HG02610 (cell line): ENCODE measurements around the gene ZKSCAN7.
A peak's percentile ranks its signal among the peaks of the same experiment; 100 is the strongest.
"Not testable (repeated sequence)": the region's sequence is repeated elsewhere in the genome, so short reads cannot be mapped to it uniquely, and the experiment has no call there.

ENCODE experiments used
- ATAC-seq: cut with Tn5 transposase; IDR thresholded peaks from one replicate; pipeline ENCODE4 v1.9.1; 2021; ENCODE audit warnings: mild to moderate bottlenecking, moderate library complexity; ENCODE audit not compliant: unreplicated experiment

ZKSCAN7 gene

DNA sequence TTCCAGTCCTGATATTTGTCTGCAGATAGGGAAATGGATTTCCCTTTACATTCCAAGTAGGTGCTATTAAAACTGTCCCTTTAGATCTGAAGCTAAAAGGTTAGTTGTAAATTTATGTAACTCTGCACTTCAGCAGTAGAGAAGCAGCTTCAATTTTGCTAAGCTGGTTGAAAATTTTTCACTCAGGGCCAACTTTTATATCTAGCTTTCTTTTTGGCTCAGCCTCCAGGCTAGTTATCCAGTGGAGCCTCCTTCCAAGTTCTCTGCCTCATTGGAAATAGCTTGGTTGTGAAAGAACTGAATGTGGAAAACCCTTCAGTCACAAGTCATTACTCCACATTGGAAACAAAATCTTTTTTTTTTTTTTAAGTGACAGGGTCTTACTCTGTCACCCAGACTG is 21.6 kb downstream of the ZKSCAN7 start:
- ATAC-seq = no peak

DNA sequence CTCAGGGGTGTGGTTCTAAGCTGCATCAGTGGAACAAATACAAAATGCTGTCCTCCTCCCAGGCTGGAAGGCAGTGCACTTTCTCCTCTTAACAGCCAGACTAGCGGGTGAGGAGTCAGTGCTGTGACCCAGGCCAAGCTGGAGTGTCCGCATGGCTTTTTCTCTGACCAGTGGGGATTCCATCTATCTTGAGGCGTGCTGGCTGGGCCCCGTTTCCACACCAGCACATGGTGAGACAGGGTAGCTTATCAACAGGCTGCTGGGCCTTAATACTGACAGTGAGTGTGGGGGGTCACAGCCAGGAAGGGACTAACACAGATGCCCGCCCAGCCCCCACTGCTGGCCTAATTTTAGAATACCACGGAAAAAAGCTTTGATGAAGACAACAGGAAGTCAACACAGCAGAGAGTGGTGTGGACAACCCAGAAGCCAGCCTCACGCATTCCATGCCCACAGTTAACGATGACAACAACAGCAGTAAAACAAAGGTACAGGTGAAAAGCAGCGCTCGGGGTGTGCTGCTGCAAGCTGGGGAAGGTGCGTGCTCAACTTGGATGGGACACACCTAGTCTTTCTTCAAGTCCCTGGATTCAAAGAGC is 22.5 kb downstream of the ZKSCAN7 start:
- not testable (repeated sequence) for ATAC-seq

DNA sequence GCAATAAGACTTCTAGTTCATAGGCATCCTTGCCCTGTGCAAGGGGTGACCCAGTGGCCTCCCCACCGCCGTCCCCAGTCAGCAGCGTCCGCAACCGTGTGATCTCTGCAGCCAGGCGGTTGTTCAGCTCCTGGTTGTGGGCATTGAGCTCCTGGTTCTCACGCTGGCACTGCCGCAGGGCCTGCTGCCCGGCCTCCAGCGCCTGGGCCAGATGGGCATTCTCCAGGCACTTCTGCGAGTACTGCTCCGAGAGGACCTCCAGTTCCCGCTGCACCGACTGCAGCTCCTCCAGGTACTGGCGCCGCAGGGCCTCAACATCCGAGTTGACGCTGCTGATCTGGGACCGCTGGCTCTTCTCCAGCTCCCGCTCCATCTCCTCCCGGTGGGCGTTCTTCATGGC is 23.3 kb downstream of the ZKSCAN7 start:
- not testable (repeated sequence) for ATAC-seq

DNA sequence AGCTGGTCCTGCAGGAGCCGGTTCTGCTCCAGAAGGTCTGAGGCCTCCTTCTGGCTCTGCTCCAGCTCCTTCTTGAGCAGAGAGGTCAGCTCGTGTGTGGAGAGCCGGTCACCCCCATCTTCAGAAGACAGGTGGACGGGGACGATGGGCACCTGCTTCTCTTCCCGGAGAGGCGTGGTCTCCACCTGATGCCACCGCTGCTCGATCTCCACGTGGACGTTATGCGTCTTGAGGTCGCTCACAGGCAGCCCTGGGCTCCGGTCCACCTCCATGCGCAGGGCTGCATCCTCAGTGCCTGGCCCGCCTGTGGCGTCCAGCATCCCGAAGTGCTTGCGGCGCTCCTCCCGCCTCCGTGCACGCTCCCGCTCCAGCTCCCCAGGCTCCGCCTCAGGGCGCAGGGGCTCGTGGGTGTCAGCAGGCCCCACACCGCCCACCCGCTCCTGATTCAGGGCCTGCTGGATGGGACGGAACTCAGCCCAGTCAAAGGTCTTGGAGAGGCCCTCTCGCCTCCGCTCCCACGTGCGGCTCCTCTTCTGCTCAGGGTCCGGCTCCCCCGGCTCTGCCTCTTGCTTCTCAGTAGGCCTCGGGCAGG is 24.0 kb downstream of the ZKSCAN7 start:
- not testable (repeated sequence) for ATAC-seq

DNA sequence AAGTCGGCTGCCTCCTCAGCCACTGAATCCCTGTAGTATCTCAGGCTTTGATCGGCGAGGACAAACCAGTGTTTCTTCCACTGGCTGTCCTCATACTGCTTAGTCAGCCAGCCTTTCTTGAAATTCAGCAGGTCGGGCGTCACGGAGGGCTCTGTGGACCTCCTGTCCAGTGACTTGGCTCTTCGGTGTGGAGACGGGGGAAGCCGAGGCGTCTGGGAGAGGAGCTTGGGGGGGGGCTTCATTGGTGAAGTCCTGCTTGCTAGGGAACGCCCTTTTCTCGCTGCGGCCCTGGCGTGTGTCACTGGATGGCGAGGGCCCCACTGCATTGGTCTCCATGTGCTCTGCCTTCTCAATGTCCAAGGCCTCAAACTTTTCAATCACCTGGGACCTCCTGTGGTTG is 24.8 kb downstream of the ZKSCAN7 start:
- not testable (repeated sequence) for ATAC-seq

DNA sequence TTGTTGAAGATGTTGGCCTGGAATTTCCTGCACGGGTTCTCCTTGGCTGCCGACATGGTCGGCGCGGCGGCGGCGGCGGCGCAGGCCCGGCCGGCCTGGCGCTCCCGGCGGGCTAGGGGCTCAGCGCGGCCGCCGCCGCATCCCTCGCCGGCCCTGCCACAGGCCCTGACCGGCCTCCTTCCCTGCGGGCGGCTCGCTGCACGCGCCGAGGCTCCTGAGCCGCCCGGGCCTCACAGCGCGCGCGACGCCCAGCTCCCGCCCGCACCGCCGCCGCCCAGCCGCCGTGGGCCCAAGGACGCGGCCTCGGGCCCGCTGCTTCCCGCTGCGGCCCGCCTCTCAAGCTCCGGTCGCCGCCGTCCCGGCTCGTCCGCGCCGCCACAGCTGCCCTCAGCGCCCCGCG is 26.0 kb downstream of the ZKSCAN7 start:
- not testable (repeated sequence) for ATAC-seq

DNA sequence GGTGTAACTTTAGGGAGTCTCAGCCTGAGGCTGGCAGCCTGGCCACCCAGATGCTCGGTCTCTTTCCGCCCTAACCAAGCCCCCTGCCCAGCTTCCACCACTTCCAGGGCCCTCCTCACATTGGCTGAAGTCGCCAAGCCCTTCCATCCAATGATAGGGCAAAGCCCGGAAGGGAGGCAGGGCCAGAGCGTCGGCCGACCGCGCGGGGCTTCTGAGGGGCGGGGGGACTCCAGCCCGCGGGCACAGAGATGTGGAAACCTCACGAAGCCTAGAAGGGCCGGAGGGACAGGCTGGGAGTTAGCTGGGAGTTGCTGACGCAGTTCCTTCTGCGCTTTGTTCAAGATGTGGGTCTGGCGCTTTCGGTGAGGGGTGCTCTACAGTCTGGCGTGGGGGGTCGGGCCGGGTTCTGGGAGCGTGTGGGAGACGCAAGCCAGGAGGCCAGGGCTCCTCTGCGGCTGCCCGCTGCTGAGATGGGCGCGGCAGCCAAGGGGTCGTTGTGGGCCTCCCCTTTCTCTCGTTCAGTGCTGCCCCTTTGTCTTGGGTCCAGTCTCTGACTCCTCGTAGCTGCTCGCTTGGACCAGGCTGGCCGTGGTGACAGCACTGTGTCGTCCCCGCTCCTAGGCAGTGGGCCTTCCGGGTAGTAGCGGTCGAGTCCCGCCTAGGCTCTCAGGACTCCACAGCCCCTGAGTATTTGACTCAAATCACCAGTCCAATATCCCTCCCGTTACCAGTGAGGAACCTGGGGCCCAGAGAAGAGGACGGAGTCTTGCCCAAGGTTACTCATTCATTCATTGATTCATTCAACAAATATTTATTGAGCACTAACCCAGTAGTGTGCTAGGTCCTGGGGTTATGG is 29.9 kb downstream of the ZKSCAN7 start, which contains the start of gene ZNF660:
Gene ZNF660 (plus strand): TSS at position 319 of the 856 bp plus-strand sequence. CDS start 9,230 bp downstream, outside the sequence.
- peak; percentile 66 for ATAC-seq

DNA sequence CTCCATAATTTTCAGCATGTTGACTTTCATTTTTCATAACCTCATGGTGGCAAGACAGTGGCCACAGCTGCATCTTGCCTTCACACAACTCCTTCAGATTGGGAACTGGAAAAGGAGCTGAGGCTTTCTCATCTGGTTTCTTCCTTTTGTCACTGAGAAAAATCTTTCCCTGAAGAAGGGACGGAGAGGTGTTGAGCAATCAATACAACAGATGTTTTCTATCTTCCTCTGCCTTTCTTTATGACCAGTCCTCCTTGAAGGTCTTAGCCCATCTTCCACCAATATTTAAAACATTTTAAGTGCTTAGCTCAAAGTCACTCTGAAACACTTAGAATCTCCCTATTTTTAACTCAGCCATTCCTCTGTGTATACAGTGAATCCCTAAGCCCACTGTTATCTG is 41.6 kb downstream of the ZKSCAN7 start:
- ATAC-seq = no peak

DNA sequence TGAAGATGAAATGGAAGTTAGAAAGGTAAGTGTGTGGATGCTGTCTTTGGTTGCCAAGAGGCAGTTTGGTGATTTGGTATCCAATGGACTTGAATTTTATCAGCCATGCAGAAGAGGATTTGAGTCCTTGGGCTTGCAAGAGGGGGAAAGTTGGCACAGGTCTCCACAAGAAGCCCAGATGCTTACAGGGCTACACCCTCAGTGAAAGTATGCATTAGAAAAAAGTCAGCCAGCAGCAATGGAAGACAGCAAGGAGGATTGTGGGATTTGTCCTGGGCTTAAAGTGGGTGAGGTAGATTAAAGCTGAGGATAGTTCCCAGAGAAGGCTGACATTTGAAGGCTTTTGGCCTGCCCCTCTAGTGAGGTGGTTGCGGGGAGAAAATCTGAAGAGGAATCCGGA is 46.8 kb downstream of the ZKSCAN7 start:
- ATAC-seq = no peak

DNA sequence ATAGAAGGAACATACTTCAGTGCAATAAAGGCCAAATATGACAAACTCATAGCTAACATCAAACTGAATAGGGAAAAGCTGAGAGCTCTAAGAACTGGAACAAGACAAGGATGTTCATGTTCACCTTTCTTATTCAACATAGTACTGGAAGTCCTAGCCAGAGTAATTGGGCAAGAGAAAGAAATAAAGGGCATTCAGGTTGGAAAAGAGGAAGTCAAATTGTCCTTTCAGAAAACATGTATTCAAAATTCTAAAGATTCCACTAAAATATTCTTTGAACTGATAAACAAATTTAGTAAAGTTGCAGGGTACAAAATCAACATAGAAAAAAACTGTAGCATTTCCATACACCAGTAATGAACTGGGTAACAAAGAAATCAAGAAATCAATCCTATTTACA is 57.7 kb downstream of the ZKSCAN7 start:
- no peak for ATAC-seq
